Type B pancreatic cell (in vitro differentiated cells): ENCODE measurements around the gene ABHD12B. TPM values are rescaled to one million over a fixed set of nuclear protein-coding genes. Genes with fewer than 3 reads are reported as not detected.
A peak's percentile ranks its signal among the peaks of the same experiment; 100 is the strongest.

Source experiments
- DNase-seq: peaks from one replicate; pipeline ENCODE4 v3.0.0; 2021; ENCODE audit warnings: mixed read lengths; ENCODE audit not compliant: unreplicated experiment; ENCODE audit errors: extremely low spot score
- H3K27ac Mint-ChIP-seq: 2 replicates; pipeline ENCODE4 v1.8.0; 2021; ENCODE audit warnings: mild to moderate bottlenecking, mixed read lengths
- H3K27me3 Mint-ChIP-seq: 2 replicates; pipeline ENCODE4 v1.8.0; 2021; ENCODE audit warnings: mixed read lengths
- H3K36me3 Mint-ChIP-seq: 2 replicates; pipeline ENCODE4 v1.8.0; 2021; ENCODE audit warnings: mixed read lengths
- H3K4me1 Mint-ChIP-seq: one replicate; pipeline ENCODE4 v1.8.0; 2021; ENCODE audit warnings: mixed read lengths; ENCODE audit not compliant: unreplicated experiment
- H3K4me3 Mint-ChIP-seq: 2 replicates; pipeline ENCODE4 v1.8.0; 2021; ENCODE audit warnings: mild to moderate bottlenecking, mixed read lengths
- H3K9me3 Mint-ChIP-seq: 2 replicates; pipeline ENCODE4 v1.8.0; 2021; ENCODE audit warnings: mixed read lengths
- long read RNA-seq: library from polyadenylated mRNA; unstranded; transcript quantifications from one replicate; pipeline ENCODE4 v2.0.0, GENCODE V29; 2020
- total RNA-seq: library from RNA; stranded (reverse); gene quantifications from 2 replicates; pipeline ENCODE4 v1.2.1, GENCODE V29; 2021; ENCODE audit warnings: low replicate concordance
- TF ChIP-seq, protein P1 (sequence below): fragments of 200-600 bp; sonication (generic); conservative IDR thresholded peaks from 2 replicates; pipeline ENCODE4 v1.5.0; 2021; ENCODE audit warnings: antibody characterized with exemption, mild to moderate bottlenecking

The ABHD12B gene, protein sequence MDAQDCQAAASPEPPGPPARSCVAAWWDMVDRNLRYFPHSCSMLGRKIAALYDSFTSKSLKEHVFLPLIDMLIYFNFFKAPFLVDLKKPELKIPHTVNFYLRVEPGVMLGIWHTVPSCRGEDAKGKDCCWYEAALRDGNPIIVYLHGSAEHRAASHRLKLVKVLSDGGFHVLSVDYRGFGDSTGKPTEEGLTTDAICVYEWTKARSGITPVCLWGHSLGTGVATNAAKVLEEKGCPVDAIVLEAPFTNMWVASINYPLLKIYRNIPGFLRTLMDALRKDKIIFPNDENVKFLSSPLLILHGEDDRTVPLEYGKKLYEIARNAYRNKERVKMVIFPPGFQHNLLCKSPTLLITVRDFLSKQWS
- 0.17 and 0.55 TPM in 2 replicates for total RNA-seq
- long read RNA-seq = 0 reads

DNA sequence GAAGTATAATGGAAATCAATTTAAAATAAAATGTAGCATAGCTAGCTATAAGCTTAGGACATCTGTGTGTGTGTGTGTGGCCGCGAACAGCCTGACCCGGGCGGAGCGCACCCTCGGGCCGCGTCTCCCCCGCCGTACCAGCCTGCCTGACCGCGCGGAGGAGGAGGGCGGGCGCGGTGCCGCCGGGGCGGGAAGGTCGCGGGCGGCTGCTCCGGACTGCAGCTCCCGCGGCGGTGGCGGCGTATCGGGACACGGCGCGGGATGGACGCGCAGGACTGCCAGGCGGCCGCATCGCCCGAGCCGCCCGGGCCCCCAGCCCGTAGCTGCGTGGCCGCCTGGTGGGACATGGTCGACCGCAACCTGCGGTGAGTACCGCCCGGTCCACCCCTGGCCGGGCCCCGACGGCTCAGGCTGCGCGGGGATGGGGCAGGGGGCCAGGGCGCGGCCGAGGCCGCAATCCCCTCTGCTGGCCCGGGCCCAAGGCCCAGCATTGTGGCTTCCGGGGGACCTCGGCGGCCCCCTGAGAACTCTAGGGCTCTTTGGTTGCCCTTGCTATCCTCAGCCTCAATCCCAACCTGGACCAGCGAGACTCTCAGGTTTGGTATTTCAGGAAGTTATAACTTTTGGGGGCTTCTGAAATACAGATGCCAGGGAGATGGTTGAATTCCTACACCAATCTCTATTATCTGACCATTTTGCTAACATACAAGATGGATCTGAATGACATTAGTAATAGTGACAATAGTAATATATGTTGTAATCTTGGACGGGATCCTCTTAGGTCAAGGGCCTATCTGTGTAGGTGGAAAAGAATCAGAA is at the start of gene ABHD12B:
ABHD12B (plus strand) TSS at position 140 of the 819 bp plus-strand sequence; CDS start at position 262, 122 bp downstream.
- no peak for DNase-seq
- TF ChIP-seq, protein P1, sequence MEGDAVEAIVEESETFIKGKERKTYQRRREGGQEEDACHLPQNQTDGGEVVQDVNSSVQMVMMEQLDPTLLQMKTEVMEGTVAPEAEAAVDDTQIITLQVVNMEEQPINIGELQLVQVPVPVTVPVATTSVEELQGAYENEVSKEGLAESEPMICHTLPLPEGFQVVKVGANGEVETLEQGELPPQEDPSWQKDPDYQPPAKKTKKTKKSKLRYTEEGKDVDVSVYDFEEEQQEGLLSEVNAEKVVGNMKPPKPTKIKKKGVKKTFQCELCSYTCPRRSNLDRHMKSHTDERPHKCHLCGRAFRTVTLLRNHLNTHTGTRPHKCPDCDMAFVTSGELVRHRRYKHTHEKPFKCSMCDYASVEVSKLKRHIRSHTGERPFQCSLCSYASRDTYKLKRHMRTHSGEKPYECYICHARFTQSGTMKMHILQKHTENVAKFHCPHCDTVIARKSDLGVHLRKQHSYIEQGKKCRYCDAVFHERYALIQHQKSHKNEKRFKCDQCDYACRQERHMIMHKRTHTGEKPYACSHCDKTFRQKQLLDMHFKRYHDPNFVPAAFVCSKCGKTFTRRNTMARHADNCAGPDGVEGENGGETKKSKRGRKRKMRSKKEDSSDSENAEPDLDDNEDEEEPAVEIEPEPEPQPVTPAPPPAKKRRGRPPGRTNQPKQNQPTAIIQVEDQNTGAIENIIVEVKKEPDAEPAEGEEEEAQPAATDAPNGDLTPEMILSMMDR = no peak
- peaks cover 8% of the 10 kb centered on the region for H3K36me3 Mint-ChIP-seq
- no peak within 1 kb of the TSS for H3K27ac Mint-ChIP-seq
- peaks cover 57% of the 10 kb centered on the region for H3K27me3 Mint-ChIP-seq
- H3K4me1 Mint-ChIP-seq = peaks cover 15% of the 10 kb centered on the region
- peak within 1 kb of the TSS; percentile 73 for H3K4me3 Mint-ChIP-seq
- peaks cover 4% of the 10 kb centered on the region for H3K9me3 Mint-ChIP-seq

DNA sequence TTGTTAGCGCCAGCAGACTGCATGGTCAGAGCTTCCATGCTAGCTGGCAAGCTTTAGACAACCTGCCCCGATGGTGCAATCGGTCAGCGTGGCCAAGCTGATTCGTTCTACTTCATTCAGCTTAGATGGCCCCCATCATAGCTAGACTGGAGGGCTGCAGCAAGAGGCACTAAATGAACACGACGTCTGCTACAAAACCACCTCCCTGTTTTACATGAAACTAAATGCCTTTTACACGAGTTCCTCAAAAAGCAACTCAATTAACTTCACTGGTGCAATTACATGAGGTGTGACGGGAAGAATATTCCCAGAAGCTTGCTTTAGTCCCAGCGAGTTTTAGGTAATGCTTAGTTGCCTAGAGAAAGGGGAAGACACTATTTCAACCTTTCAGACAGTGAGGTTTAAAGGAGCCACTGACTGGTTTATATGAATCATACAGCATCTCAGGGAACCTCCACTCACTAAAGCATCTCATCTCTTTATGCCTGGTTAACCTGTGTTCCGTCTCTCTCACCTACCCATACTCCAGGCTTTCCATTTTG is 49.3 kb upstream of the ABHD12B start:
- H3K4me1 Mint-ChIP-seq = peaks cover 50% of the 10 kb centered on the region
- peak overlapping the region; percentile 31 for H3K27ac Mint-ChIP-seq
- no peak overlapping the region for H3K4me3 Mint-ChIP-seq
- H3K36me3 Mint-ChIP-seq = peaks cover 13% of the 10 kb centered on the region
- H3K27me3 Mint-ChIP-seq = no peaks in the 10 kb centered on the region
- DNase-seq = no peak
- no peaks in the 10 kb centered on the region for H3K9me3 Mint-ChIP-seq
- TF ChIP-seq, protein P1 = no peak

DNA sequence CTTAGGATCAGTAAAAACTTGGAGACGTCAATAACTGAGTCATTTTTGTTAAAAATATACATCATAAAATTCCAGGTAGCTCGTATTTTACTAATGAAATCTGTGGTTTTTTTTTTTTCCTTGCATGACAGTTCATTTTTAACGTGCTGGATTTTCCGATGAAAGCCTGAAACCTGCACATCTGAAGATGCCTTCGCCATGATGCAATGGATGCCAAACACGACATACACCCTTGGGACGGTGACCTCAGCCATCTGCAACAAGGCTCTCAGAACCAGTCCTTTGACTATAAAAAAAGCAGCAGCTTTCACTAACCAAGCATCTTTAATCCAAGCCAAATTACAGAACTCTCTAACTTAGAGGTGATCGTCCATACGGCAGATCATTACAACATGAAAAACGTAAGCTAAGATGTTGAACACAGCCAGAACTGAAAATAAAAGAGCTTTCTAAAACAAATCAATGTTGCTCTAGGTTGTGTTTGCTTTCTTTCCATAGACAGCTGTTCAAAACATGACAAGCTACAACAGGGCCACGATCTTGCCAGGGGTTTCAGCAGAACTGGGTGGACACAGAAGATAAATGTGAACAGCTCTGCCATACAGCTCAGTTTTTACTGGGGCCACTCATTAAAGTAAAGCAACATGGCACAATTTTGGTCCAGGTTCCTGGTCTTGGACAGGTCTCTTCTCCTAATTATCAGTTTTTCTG is 48.6 kb upstream of the ABHD12B start:
- H3K36me3 Mint-ChIP-seq = peaks cover 13% of the 10 kb centered on the region
- H3K9me3 Mint-ChIP-seq = no peaks in the 10 kb centered on the region
- TF ChIP-seq, protein P1 = no peak
- peak overlapping the region; percentile 31 for H3K27ac Mint-ChIP-seq
- H3K4me1 Mint-ChIP-seq = peaks cover 50% of the 10 kb centered on the region
- no peak for DNase-seq
- no peak overlapping the region for H3K4me3 Mint-ChIP-seq
- no peaks in the 10 kb centered on the region for H3K27me3 Mint-ChIP-seq

- peaks cover 54% of the 10 kb centered on the region for H3K4me1 Mint-ChIP-seq
- DNase-seq = no peak
- TF ChIP-seq, protein P1 = no peak
- H3K27me3 Mint-ChIP-seq = peaks cover 6% of the 10 kb centered on the region
- H3K4me3 Mint-ChIP-seq = no peak overlapping the region
- peak overlapping the region; percentile 5 for H3K27ac Mint-ChIP-seq
- H3K9me3 Mint-ChIP-seq = no peaks in the 10 kb centered on the region
- H3K36me3 Mint-ChIP-seq = peaks cover 10% of the 10 kb centered on the region
Observed at GRCh38 chr14:50823762-50824636, 47.9 kb upstream of the ABHD12B start.
